ENCODE data around the gene ZFP92.

The ZFP92 gene

GRCh38 chrX:153411255-153411987, at the start of gene ZFP92:
Gene ZFP92 (plus strand): TSS chrX:153411472. CDS start chrX:153418323, 6,851 bp downstream.
- peak within 1 kb of the TSS; percentile 46 for H3K4me3 ChIP-seq (ENCODE audit: low read length)
- peak; percentile 2 for DNase-seq (ENCODE audit: low read depth)
- TF ChIP-seq CTCF (conservative IDR thresholded peaks at IDR 0.05; ENCODE audit: low read length), result no peak

- H3K4me3 ChIP-seq (ENCODE audit: low read length), result no peak overlapping the region
- no peak for TF ChIP-seq CTCF (conservative IDR thresholded peaks at IDR 0.05; ENCODE audit: low read length)
- no peak for DNase-seq (ENCODE audit: low read depth)
Measured at GRCh38 chrX:153361781-153362397, 49.4 kb upstream of the ZFP92 start.

- DNase-seq (ENCODE audit: low read depth), result no peak
- TF ChIP-seq CTCF (conservative IDR thresholded peaks at IDR 0.05; ENCODE audit: low read length), result no peak
- no peak overlapping the region for H3K4me3 ChIP-seq (ENCODE audit: low read length)
Measured at GRCh38 chrX:153365670-153366069, 45.6 kb upstream of the ZFP92 start.

GRCh38 chrX:153366119-153366518, 45.2 kb upstream of the ZFP92 start:
- DNase-seq (ENCODE audit: low read depth), result no peak
- TF ChIP-seq CTCF (conservative IDR thresholded peaks at IDR 0.05; ENCODE audit: low read length), result no peak
- H3K4me3 ChIP-seq (ENCODE audit: low read length), result no peak overlapping the region

- TF ChIP-seq CTCF (conservative IDR thresholded peaks at IDR 0.05; ENCODE audit: low read length), result no peak
- H3K4me3 ChIP-seq (ENCODE audit: low read length), result no peak overlapping the region
- no peak for DNase-seq (ENCODE audit: low read depth)
Measured at GRCh38 chrX:153366878-153367538, 44.3 kb upstream of the ZFP92 start.

GRCh38 chrX:153370293-153371055, 40.8 kb upstream of the ZFP92 start:
- DNase-seq (ENCODE audit: low read depth), result no peak

More at GRCh38 chrX:153370293-153371055, 40.8 kb upstream of the ZFP92 start:
- H3K4me3 ChIP-seq (ENCODE audit: low read length), result no peak overlapping the region
- no peak for TF ChIP-seq CTCF (conservative IDR thresholded peaks at IDR 0.05; ENCODE audit: low read length)
